PC-9 (cell line): ENCODE measurements around the gene FCRL4.

Source experiments
- EZH2 ChIP-seq: fragments of 200-600 bp; sonication (generic); IDR thresholded peaks from 2 replicates; pipeline ENCODE4 v1.8.0; 2017; ENCODE audit warnings: antibody characterized with exemption, low read depth
- TF ChIP-seq, protein P1 (sequence below): fragments of 200-600 bp; sonication (generic); conservative IDR thresholded peaks from 2 replicates; pipeline ENCODE4 v1.6.1; 2017; ENCODE audit warnings: mixed run types, antibody characterized with exemption, mild to moderate bottlenecking, moderate library complexity

DNA sequence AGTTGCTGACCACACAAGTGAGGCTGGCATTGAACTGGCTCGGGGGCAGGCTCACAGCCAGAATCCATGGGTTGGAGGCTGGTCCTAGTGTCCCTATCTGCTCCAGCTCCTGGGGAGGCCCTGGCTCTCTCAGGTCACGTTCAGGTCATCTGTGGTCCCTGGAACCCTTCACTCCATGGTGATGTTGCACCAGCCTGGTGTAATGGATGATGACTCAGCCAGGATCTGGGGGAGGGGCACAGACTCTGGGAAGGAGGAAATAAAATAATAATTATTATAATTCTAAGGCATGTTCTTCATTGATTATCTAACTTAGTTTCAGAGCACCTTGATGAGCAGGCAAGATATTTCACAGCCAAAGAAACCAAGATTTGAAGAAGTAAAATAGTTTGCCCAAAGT lies 26.6 kb upstream of the FCRL4 start:
- TF ChIP-seq, protein P1, sequence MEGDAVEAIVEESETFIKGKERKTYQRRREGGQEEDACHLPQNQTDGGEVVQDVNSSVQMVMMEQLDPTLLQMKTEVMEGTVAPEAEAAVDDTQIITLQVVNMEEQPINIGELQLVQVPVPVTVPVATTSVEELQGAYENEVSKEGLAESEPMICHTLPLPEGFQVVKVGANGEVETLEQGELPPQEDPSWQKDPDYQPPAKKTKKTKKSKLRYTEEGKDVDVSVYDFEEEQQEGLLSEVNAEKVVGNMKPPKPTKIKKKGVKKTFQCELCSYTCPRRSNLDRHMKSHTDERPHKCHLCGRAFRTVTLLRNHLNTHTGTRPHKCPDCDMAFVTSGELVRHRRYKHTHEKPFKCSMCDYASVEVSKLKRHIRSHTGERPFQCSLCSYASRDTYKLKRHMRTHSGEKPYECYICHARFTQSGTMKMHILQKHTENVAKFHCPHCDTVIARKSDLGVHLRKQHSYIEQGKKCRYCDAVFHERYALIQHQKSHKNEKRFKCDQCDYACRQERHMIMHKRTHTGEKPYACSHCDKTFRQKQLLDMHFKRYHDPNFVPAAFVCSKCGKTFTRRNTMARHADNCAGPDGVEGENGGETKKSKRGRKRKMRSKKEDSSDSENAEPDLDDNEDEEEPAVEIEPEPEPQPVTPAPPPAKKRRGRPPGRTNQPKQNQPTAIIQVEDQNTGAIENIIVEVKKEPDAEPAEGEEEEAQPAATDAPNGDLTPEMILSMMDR: no peak
- TF ChIP-seq EZH2: no peak
